GM12878 (cell line): ENCODE data around the gene PLD5. TPM values are rescaled to one million over a fixed set of nuclear protein-coding genes. Genes with fewer than 3 reads are reported as not detected.

ENCODE experiments used
- ATAC-seq: fragments of 200-7000 bp; cut with Tn5 transposase; 3 replicates; pipeline ENCODE4 v1.9.1; 2020; ENCODE audit warnings: mild to moderate bottlenecking, moderate library complexity
- BruUV-seq: library from RNA; stranded (reverse); fragments of 400-500 nt; replicated peaks from 2 replicates; lab custom pipeline; 2021; lab: Mats Ljungman, UMichigan
- CTCF ChIA-PET: fragments of 300-600 bp; sonication (Branson Sonifier 250); formaldehyde crosslinking; extraction: SDS; loops from one replicate; lab custom pipeline; 2021; ENCODE audit warnings: inconsistent platforms; lab: Yijun Ruan, JAX
- POLR2A ChIA-PET: fragments of 350-600 bp; formaldehyde crosslinking; extraction: SDS; loops from one replicate; lab custom pipeline; 2021; ENCODE audit warnings: inconsistent platforms; lab: Charles Lee
- RAD21 ChIA-PET: fragments of 300-600 bp; sonication (Branson Sonifier 250); formaldehyde crosslinking; loops from one replicate; lab custom pipeline; 2023; ENCODE audit warnings: antibody characterized with exemption; ENCODE audit not compliant: unreplicated experiment; lab: Charles Lee
- SMC1A ChIA-PET: fragments of 300-600 bp; sonication (Branson Sonifier 250); formaldehyde crosslinking; loops from one replicate; lab custom pipeline; 2023; ENCODE audit not compliant: unreplicated experiment, uncharacterized antibody; lab: Charles Lee
- DNase-seq: peaks from one replicate; pipeline ENCODE4 v3.0.0-alpha.2; 2011; ENCODE audit warnings: low read depth, low spot score
- FAIRE-seq: peaks from 3 replicates; lab custom pipeline; 2011; peaks lifted over from hg19 to GRCh38; lab: Jason Lieb, UNC
- H2AFZ ChIP-seq: 2 replicates; pipeline ENCODE4 v1.6.0; 2011; ENCODE audit warnings: low read depth, low read length, control low read depth; ENCODE audit not compliant: control insufficient read depth
- H3K27ac ChIP-seq: 2 replicates; pipeline ENCODE4 v1.5.1; 2011; ENCODE audit warnings: control low read depth; ENCODE audit not compliant: control insufficient read depth, insufficient read depth
- H3K27me3 ChIP-seq, 2 experiments: replicated peaks in 1 of 2; 2 replicates each; pipeline versions ENCODE4 v1.6.0 to v1.6.1; 2011; ENCODE audit warnings: low read length in 1 of 2; ENCODE audit not compliant: control insufficient read depth in 2 of 2, insufficient read depth in 2 of 2
- H3K36me3 ChIP-seq, 2 experiments: 2 replicates each; pipeline ENCODE4 v1.5.1; 2011; ENCODE audit warnings: low read length in 1 of 2; ENCODE audit not compliant: control insufficient read depth in 2 of 2, insufficient read depth in 2 of 2
- H3K4me1 ChIP-seq: 2 replicates; pipeline ENCODE4 v1.6.1; 2011; ENCODE audit warnings: mild to moderate bottlenecking, low read length, moderate library complexity, mixed read lengths; ENCODE audit not compliant: control insufficient read depth, insufficient read depth
- H3K4me2 ChIP-seq: 2 replicates; pipeline ENCODE4 v1.6.0; 2011; ENCODE audit warnings: control low read depth; ENCODE audit not compliant: control insufficient read depth, insufficient read depth
- H3K4me3 ChIP-seq: fragments of 200-600 bp; sonication (generic); 2 replicates; pipeline ENCODE4 v1.5.1; 2016
- H3K79me2 ChIP-seq: 2 replicates; pipeline ENCODE4 v1.6.0; 2011; ENCODE audit warnings: low read length; ENCODE audit not compliant: control insufficient read depth, insufficient read depth
- H3K9ac ChIP-seq: 2 replicates; pipeline ENCODE4 v1.8.0; 2011; ENCODE audit warnings: low read length, control low read depth, mixed read lengths; ENCODE audit not compliant: control insufficient read depth, insufficient read depth
- H3K9me3 ChIP-seq: replicated peaks from 3 replicates; pipeline ENCODE4 v1.5.1; 2011; ENCODE audit warnings: mild to moderate bottlenecking, low read length; ENCODE audit not compliant: control insufficient read depth, insufficient read depth
- H4K20me1 ChIP-seq: 2 replicates; pipeline ENCODE4 v1.6.0; 2011; ENCODE audit not compliant: control insufficient read depth, insufficient read depth
- BACH1 ChIP-seq: fragments of 450-650 bp; IDR thresholded peaks from 2 replicates; pipeline ENCODE4 v1.6.1; 2017; ENCODE audit warnings: mild to moderate bottlenecking, borderline replicate concordance
- CBFB ChIP-seq: IDR thresholded peaks from 2 replicates; pipeline ENCODE4 v1.6.1; 2016; ENCODE audit warnings: antibody characterized with exemption, low read depth
- EP300 ChIP-seq, 2 experiments: fragments of 150-350 bp in 1 of 2; IDR thresholded peaks; 2 replicates each; pipeline ENCODE4 v1.6.1; 2011 to 2012; ENCODE audit warnings: low read depth in 2 of 2, low read length in 2 of 2, borderline replicate concordance in 1 of 2, improper control_type of control experiment in 1 of 2, inconsistent platforms in 1 of 2; ENCODE audit not compliant: control insufficient read depth in 1 of 2
- MYB ChIP-seq: fragments of 150-350 bp; IDR thresholded peaks from 2 replicates; pipeline ENCODE4 v1.6.1; 2014; ENCODE audit warnings: mild to moderate bottlenecking, low read depth, low read length, borderline replicate concordance
- NBN ChIP-seq: fragments of 450-650 bp; IDR thresholded peaks from 2 replicates; pipeline ENCODE4 v1.6.1; 2016
- POLR2AphosphoS2 ChIP-seq: IDR thresholded peaks from 2 replicates; pipeline ENCODE4 v1.6.1; 2011; ENCODE audit warnings: low read depth, mild to moderate bottlenecking, low read length, improper control_type of control experiment, moderate library complexity
- SP1 ChIP-seq: IDR thresholded peaks from one replicate; pipeline ENCODE4 v1.6.1; 2011; ENCODE audit warnings: low read depth, low read length
- WGBS: methylation state at CpG from one replicate; pipeline ENCODE4 v1.1.6; 2016; ENCODE audit warnings: low lambda C conversion rate; ENCODE audit not compliant: insufficient replicate concordance, insufficient coverage; ENCODE audit errors: missing lambda C conversion rate; 5-methylcytosine and 5-hydroxymethylcytosine counted together
- in situ Hi-C: fragments of 300-500 bp; cut with MboI; formaldehyde crosslinking; loops from 9 replicates; pipeline ENCODE4 v1.14.3; 2018; ENCODE audit warnings: mixed read lengths
- intact Hi-C: fragments of 100-400 bp; cut with micrococcal nuclease; formaldehyde crosslinking; loops from one replicate; pipeline ENCODE4 v1.14.2; 2022; ENCODE audit not compliant: unreplicated experiment
- polyA plus RNA-seq, 11 experiments: library from polyadenylated mRNA; depleted of rRNA in 4 of 11; unstranded in 6 of 11; stranded (reverse) in 5 of 11; fragments of >200 nt; fragmentation: Nextera tagmentation in 4 of 11; fragmentation: Illumina TruSeq in 1 of 11; extraction: Ambion mirVana in 4 of 11; extraction: Trizol in 1 of 11; gene quantifications; 1 replicate in 1 of 11; 2 replicates in 10 of 11; pipeline versions ENCODE4 v1.2.1 to v1.2.3, GENCODE V29; 2011 to 2016; ENCODE audit warnings: inconsistent platforms in 2 of 11, missing spikeins in 2 of 11, low read depth in 1 of 11
- total RNA-seq, 4 experiments: library from RNA; depleted of rRNA in 3 of 4; stranded (reverse); fragments of >200 nt in 3 of 4; fragmentation: Illumina TruSeq in 1 of 4; extraction: Trizol in 1 of 4; gene quantifications; 2 replicates each; pipeline versions ENCODE4 v1.2.1 to v1.2.3, GENCODE V29; 2013 to 2021
- TF ChIP-seq, protein P1 (sequence below): IDR thresholded peaks from 2 replicates; pipeline ENCODE4 v1.6.1; 2011; ENCODE audit warnings: mild to moderate bottlenecking, low read depth, low read length, moderate library complexity; ENCODE audit not compliant: insufficient replicate concordance

Gene PLD5
- total and polyA plus RNA-seq, 10 of the 15 experiments (the other 5 are each of a cell fraction or from before 2014, with no cell fraction given), result not detected

DNA sequence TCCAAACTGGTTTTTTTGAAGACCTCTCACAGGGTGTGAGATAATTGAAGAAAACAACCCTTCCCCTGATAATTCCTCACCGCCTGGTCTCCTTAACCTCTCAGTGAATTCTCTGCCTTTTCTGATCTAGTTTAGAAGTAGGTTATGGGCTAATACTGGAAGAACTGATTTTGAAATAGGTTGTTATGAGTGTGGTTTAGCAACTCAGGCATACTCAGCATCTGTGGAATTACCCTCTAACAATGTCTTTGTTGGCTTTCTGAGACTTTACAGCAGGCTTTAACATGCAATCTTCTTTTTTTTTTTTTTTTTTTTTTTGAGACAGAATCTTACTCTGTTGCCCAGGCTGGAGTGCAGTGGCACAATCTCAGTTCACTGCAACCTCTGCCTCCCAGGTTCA, 10.3 kb upstream of the PLD5 start:
- Histone ChIP-seq H4K20me1 (no peaks in the 10 kb centered on the region), H3K36me3 (no peaks in the 10 kb centered on the region), H3K79me2 (no peaks in the 10 kb centered on the region), H3K4me3 (no peak overlapping the region), H3K9me3 (no peaks in the 10 kb centered on the region), H3K9ac (no peak overlapping the region), H3K27ac (no peak overlapping the region), H3K4me1 (no peaks in the 10 kb centered on the region), H2AFZ (no peak overlapping the region), H3K27me3 (no peaks in the 10 kb centered on the region), H3K4me2 (no peak overlapping the region)
- WGBS, result 6% methylated on average over 1 of the region's 1 CpG
- ATAC-seq (no peak), DNase-seq (no peak), FAIRE-seq (no peak)
- no TSS peak for BruUV-seq
- POLR2A ChIA-PET, result no interaction called here
- SMC1A ChIA-PET, result no interaction called here
- TF ChIP-seq, protein P1, sequence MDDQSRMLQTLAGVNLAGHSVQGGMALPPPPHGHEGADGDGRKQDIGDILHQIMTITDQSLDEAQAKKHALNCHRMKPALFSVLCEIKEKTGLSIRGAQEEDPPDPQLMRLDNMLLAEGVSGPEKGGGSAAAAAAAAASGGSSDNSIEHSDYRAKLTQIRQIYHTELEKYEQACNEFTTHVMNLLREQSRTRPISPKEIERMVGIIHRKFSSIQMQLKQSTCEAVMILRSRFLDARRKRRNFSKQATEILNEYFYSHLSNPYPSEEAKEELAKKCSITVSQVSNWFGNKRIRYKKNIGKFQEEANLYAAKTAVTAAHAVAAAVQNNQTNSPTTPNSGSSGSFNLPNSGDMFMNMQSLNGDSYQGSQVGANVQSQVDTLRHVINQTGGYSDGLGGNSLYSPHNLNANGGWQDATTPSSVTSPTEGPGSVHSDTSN, result no peak
- TF ChIP-seq CBFB, result no peak
- no peak for TF ChIP-seq SP1
- no peak for TF ChIP-seq BACH1
- TF ChIP-seq EP300 (IDR thresholded peaks at IDR 0.05; ENCODE audit: borderline replicate concordance in 1 of 2, control insufficient read depth in 1 of 2, low read depth in 2 of 2, low read length in 2 of 2), result no peak
- TF ChIP-seq POLR2AphosphoS2, result no peak
- no peak for TF ChIP-seq NBN
- no peak for TF ChIP-seq MYB
- RAD21 ChIA-PET, result no interaction called here
- CTCF ChIA-PET, result interaction anchor here (0.6 kb wide), 1 partner anchor 22 kb away, joined by 7 read pairs; no protein-coding TSS in a partner anchor
- in situ Hi-C loops, result no loop called here
- intact Hi-C loops, result no loop called here
